H54 (cell line): ENCODE data around the gene SH3GL1.
A peak's percentile ranks its signal among the peaks of the same experiment; 100 is the strongest.

Experiments
- DNase-seq: peaks from one replicate; pipeline ENCODE4 v3.0.0; 2011; ENCODE audit warnings: low spot score, mixed read lengths; ENCODE audit not compliant: insufficient read length
- FAIRE-seq: peaks from 3 replicates; lab custom pipeline; 2011; peaks lifted over from hg19 to GRCh38; lab: Jason Lieb, UNC
- POLR2A ChIP-seq: IDR thresholded peaks from 2 replicates; pipeline ENCODE4 v1.6.1; 2011; ENCODE audit warnings: low read depth, mild to moderate bottlenecking, low read length

SH3GL1 gene

GRCh38 chr19:4423416-4424126, 23.2 kb upstream of the SH3GL1 start:
- TF ChIP-seq POLR2A = no peak
- FAIRE-seq (no peak), DNase-seq (no peak)

GRCh38 chr19:4416268-4416667, 15.9 kb upstream of the SH3GL1 start:
- TF ChIP-seq POLR2A = no peak
- DNase-seq (no peak), FAIRE-seq (no peak)

- TF ChIP-seq POLR2A = no peak
- DNase-seq (no peak), FAIRE-seq (no peak)
Measured at GRCh38 chr19:4415352-4415751, 15.0 kb upstream of the SH3GL1 start.

- TF ChIP-seq POLR2A = no peak
- no peak for FAIRE-seq
- DNase-seq = no peak
Measured at GRCh38 chr19:4414800-4415321, 14.5 kb upstream of the SH3GL1 start.

- no peak for DNase-seq
- no peak for TF ChIP-seq POLR2A
- no peak for FAIRE-seq
Measured at GRCh38 chr19:4414144-4414799, 13.9 kb upstream of the SH3GL1 start.

DNA sequence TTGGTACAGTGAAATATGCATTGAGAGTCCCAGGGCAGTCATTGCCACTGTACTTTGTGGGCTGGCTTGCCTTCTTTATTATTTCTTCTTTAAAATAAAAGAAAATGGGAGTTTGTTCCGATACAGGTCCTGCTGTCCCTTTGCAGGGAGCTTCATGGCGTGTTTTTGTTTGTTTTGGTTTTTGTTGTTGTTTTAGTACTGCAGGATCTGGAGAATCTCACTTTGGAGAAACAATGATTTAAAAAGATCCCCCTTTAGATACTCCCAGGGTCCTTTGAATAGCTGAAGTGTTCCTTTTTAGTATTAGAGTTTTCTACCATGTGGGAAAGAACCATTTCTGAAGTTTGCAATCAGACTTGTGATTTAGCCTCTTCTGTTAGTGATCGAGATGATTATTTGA, 13.2 kb upstream of the SH3GL1 start:
- no peak for DNase-seq
- FAIRE-seq = no peak
- no peak for TF ChIP-seq POLR2A

DNA sequence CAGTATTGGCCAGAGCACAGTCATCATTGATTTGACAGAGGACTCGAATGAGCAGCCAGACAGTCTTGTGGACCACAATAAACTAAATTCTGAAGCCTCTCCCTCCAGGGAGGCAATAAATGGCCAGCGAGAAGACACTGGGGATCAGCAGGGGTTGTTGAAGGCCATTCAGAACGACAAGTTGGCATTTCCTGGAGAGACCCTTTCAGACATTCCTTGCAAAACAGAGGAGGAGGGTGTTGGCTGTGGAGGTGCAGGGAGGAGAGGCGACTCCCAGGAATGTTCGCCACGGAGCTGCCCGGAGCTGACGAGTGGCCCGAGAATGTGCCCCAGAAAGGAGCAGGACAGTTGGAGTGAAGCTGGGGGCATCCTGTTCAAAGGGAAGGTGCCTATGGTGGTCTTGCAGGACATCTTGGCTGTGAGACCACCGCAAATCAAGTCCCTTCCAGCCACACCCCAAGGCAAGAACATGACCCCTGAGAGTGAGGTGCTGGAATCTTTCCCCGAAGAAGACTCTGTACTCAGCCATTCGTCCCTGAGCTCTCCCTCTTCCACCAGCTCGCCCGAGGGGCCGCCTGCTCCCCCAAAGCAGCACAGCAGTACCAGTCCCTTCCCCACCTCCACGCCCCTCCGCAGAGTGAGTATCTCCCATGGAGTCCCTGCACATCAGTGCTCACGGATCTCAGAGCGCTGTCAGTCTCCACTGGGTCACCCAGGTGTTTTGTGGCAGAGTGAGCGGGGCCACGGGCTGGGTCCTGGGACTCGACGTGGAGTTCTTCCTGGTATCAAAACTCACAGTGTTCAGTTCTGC, 9.0 kb upstream of the SH3GL1 start:
- TF ChIP-seq POLR2A = no peak
- FAIRE-seq = no peak
- DNase-seq = no peak

- TF ChIP-seq POLR2A = no peak
- FAIRE-seq (no peak), DNase-seq (no peak)
Measured at GRCh38 chr19:4406626-4407025, 6.3 kb upstream of the SH3GL1 start.

- no peak for TF ChIP-seq POLR2A
- FAIRE-seq (no peak), DNase-seq (no peak)
Measured at GRCh38 chr19:4405977-4406376, 5.6 kb upstream of the SH3GL1 start.

- DNase-seq (no peak), FAIRE-seq (no peak)
Measured at GRCh38 chr19:4403005-4403761, 2.8 kb upstream of the SH3GL1 start.

DNA sequence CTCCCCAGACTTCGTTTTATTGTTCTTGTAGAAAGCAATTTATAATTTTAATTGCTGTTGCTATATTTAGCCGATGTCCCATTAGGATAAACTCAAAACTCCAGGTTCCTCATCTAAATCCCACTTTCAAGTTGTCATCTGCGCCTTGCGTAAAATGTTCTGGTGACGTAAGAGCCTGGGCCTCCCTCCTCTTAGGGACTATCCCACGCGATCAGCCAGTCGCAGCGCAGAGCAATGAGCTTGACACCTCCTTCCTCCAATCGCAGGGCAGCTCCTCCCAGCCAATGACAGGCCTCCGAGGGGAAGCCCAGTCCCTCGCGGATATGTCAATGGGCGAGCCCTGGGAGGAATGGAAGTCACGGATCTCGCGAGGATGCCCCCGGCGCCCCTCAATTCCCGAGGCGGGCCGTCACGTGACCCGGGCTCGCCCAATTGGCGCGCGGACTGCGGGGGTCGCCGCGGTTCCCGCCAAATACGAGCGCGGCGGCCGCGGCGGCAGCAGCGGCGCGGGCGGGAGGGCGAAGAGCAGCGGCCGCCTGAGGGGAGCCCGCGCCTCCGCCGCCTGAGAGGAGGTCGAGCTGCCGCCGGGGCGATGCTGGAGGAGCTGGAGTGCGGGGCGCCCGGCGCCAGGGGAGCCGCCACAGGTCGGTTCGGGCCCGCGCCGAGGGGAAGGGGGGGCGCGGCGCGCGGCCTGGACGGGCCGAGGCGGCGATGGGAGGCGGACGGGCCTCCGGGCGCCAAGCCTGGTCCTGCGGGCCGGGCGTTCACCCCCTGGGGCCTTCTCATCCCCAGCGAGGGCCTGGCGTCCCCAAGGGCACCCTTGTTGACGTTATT, 2.0 kb upstream of the SH3GL1 start, which contains the start of gene CHAF1A:
TSS of gene CHAF1A (plus strand) at position 470 of the 834 bp plus-strand sequence. CDS start at position 593, 123 bp downstream.
- DNase-seq = peak; percentile 100
- peak; percentile 84 for FAIRE-seq
- TF ChIP-seq POLR2A = 0 out of 2 replicates have a peak, but pooled peaks have one; percentile 38

More at GRCh38 chr19:4403005-4403761, 2.8 kb upstream of the SH3GL1 start:
- TF ChIP-seq POLR2A = no peak

- FAIRE-seq = no peak
- TF ChIP-seq POLR2A = no peak
- no peak for DNase-seq
Measured at GRCh38 chr19:4401769-4402170, 1.4 kb upstream of the SH3GL1 start.

- no peak for FAIRE-seq
- peak; percentile 44 for DNase-seq
- TF ChIP-seq POLR2A = no peak
Measured at GRCh38 chr19:4399812-4400134, 574 bp downstream of the SH3GL1 start.
